ENCODE data around the gene CASZ1. TPM values are rescaled to one million over a fixed set of nuclear protein-coding genes. Genes with fewer than 3 reads are reported as not detected.

CASZ1 gene
- total RNA-seq, 4 donors from 2014 or later = 21.9 to 60.2 (median 29.6) TPM

GRCh38 chr1:10612436-10613160 is 183.8 kb downstream of the CASZ1 start:
- Histone ChIP-seq H3K27ac (replicated peaks in 1 of 4) (no peak overlapping the region), H3K27me3 (no peaks in the 10 kb centered on the region), H3K4me3 (no peak overlapping the region), H3K9me3 (no peaks in the 10 kb centered on the region), H3K4me1 (peaks cover 0 to 4% (median 0%) of the 10 kb centered on the region in 4 donors), H3K36me3 (peaks cover 0 to 13% (median 0%) of the 10 kb centered on the region in 4 donors)
- WGBS = 86% methylated on average over 9 of the region's 12 CpGs
- intact Hi-C loops (cut with DNase I) = no loop called here
- DNase-seq (ENCODE audit: extremely low spot score) = no peak
- TF ChIP-seq POLR2A (IDR thresholded peaks at IDR 0.05; ENCODE audit: low read depth) = no peak
- no peak for TF ChIP-seq EP300 (IDR thresholded peaks at IDR 0.05)
- TF ChIP-seq POLR2AphosphoS5 (IDR thresholded peaks at IDR 0.05) = no peak
- TF ChIP-seq CTCF (IDR thresholded peaks at IDR 0.05) = no peak

DNA sequence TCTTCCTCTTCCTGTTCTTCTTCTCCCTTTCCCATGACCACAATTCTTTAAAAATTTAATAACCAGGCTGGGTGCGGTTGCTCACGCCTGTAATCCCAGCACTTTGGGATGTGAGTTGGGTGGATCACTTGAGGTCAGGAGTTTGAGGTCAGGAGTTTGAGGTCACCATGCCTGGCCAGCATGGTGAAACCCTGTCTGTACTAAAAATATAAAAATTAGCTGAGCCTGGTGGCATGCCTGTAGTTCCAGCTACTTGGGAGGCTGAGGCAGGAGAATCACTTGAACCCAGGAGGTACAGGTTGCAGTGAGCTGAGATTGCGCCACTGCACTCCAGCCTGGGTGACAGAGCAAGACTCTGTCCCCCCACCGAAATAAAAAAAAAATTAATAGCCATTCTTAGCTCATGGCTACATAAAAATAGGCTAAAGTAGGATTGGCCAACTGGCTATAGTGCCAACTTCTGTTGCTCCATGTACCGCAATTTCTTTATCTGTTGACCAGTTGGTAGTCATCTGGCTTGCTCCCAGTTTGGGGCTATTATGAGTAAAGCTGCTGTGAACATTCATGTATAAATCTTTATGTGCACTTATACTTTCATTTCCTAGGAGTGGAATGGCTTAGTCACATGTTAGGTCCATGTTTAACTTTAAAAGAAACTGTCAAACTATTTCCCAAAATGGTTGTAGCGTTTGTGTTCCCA is 185.4 kb downstream of the CASZ1 start:
- Histone ChIP-seq H3K4me1 (peaks cover 0 to 4% (median 0%) of the 10 kb centered on the region in 4 donors), H3K36me3 (peaks cover 0 to 5% (median 0%) of the 10 kb centered on the region in 4 donors), H3K4me3 (no peak overlapping the region), H3K27ac (replicated peaks in 1 of 4) (no peak overlapping the region), H3K27me3 (no peaks in the 10 kb centered on the region), H3K9me3 (no peaks in the 10 kb centered on the region)
- no peak for TF ChIP-seq CTCF (IDR thresholded peaks at IDR 0.05)
- no peak for TF ChIP-seq EP300 (IDR thresholded peaks at IDR 0.05)
- TF ChIP-seq POLR2AphosphoS5 (IDR thresholded peaks at IDR 0.05) = no peak
- TF ChIP-seq POLR2A (IDR thresholded peaks at IDR 0.05; ENCODE audit: low read depth) = no peak
- intact Hi-C loops (cut with DNase I) = no loop called here
- WGBS = 96% methylated on average over 6 of the region's 6 CpGs
- no peak for DNase-seq (ENCODE audit: extremely low spot score)

GRCh38 chr1:10608690-10609089 is 187.8 kb downstream of the CASZ1 start:
- Histone ChIP-seq H3K27ac (replicated peaks in 1 of 4) (no peak overlapping the region), H3K4me1 (peaks cover 0 to 4% (median 0%) of the 10 kb centered on the region in 4 donors), H3K27me3 (no peaks in the 10 kb centered on the region), H3K4me3 (no peak overlapping the region), H3K9me3 (no peaks in the 10 kb centered on the region), H3K36me3 (peaks cover 0 to 4% (median 0%) of the 10 kb centered on the region in 4 donors)
- intact Hi-C loops (cut with DNase I) = no loop called here
- no peak for DNase-seq (ENCODE audit: extremely low spot score)
- TF ChIP-seq EP300 (IDR thresholded peaks at IDR 0.05) = no peak
- TF ChIP-seq POLR2AphosphoS5 (IDR thresholded peaks at IDR 0.05) = no peak
- 97% methylated on average over 2 of the region's 2 CpGs for WGBS

DNA sequence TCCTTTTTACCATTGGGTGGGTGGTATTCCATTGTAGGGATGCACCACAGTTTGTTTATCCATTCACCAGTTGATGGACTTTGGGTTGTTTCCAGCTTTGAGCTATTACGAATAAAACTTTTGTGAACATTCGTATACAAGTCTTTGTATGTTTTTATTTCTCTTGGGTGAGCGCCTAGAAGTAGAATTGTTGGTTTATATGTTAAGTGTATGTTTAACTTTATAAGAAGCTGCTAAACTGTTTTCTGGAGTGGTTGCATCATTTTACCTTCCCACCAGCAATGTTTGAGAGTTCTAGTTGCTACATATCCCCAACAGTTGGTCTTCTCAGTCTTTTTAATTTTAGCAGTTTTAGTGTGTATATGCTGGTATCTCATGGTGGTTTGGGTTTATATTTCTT is 189.2 kb downstream of the CASZ1 start:
- Histone ChIP-seq H3K27ac (replicated peaks in 1 of 4) (no peak overlapping the region), H3K36me3 (no peaks in the 10 kb centered on the region), H3K4me1 (peaks cover 0 to 4% (median 2%) of the 10 kb centered on the region in 4 donors), H3K9me3 (no peaks in the 10 kb centered on the region), H3K4me3 (no peak overlapping the region), H3K27me3 (no peaks in the 10 kb centered on the region)
- 72% methylated on average over 3 of the region's 3 CpGs for WGBS
- TF ChIP-seq POLR2AphosphoS5 (IDR thresholded peaks at IDR 0.05) (no peak), EP300 (IDR thresholded peaks at IDR 0.05) (no peak), CTCF (IDR thresholded peaks at IDR 0.05) (no peak), POLR2A (IDR thresholded peaks at IDR 0.05; ENCODE audit: low read depth) (no peak)
- intact Hi-C loops (cut with DNase I) = no loop called here
- no peak for DNase-seq (ENCODE audit: extremely low spot score)

GRCh38 chr1:10606064-10606463 is 190.4 kb downstream of the CASZ1 start:
- Histone ChIP-seq H3K4me3 (no peak overlapping the region), H3K27me3 (no peaks in the 10 kb centered on the region), H3K36me3 (no peaks in the 10 kb centered on the region), H3K27ac (replicated peaks in 1 of 4) (no peak overlapping the region), H3K4me1 (peaks cover 0 to 5% (median 0%) of the 10 kb centered on the region in 4 donors), H3K9me3 (no peaks in the 10 kb centered on the region)
- intact Hi-C loops (cut with DNase I) = no loop called here
- no peak for DNase-seq (ENCODE audit: extremely low spot score)
- 84% methylated on average over 7 of the region's 7 CpGs for WGBS
- TF ChIP-seq EP300 (IDR thresholded peaks at IDR 0.05) = no peak
- no peak for TF ChIP-seq POLR2AphosphoS5 (IDR thresholded peaks at IDR 0.05)
- no peak for TF ChIP-seq CTCF (IDR thresholded peaks at IDR 0.05)
- no peak for TF ChIP-seq POLR2A (IDR thresholded peaks at IDR 0.05; ENCODE audit: low read depth)
